GM23338 (cell line): ENCODE results near the gene GJB4. TPM values are rescaled to one million over a fixed set of nuclear protein-coding genes. Genes with fewer than 3 reads are reported as not detected.

Source experiments
- ATAC-seq: fragments of 200-7000 bp; cut with Tn5 transposase; 3 replicates; pipeline ENCODE4 v1.9.1; 2020
- DNase-seq: peaks from one replicate; pipeline ENCODE4 v3.0.0-alpha.2; 2015; ENCODE audit warnings: low spot score
- H2AFZ ChIP-seq: fragments of 200-600 bp; sonication (generic); 2 replicates; pipeline ENCODE4 v1.8.0; 2016; ENCODE audit warnings: antibody characterized with exemption, mild to moderate bottlenecking, moderate library complexity
- H3F3A ChIP-seq: fragments of 200-600 bp; sonication (generic); replicated peaks from 2 replicates; pipeline ENCODE4 v1.8.0; 2017; ENCODE audit warnings: antibody characterized with exemption, mixed run types, low read depth
- H3K27ac ChIP-seq: fragments of 200-600 bp; sonication (generic); 2 replicates; pipeline ENCODE4 v1.6.1; 2016; ENCODE audit warnings: low read depth
- H3K27me3 ChIP-seq: fragments of 200-600 bp; sonication (generic); 2 replicates; pipeline ENCODE4 v1.8.0; 2016; ENCODE audit warnings: mild to moderate bottlenecking, mixed run types, moderate library complexity; ENCODE audit not compliant: insufficient read depth
- H3K36me3 ChIP-seq: fragments of 200-600 bp; sonication (generic); 2 replicates; pipeline ENCODE4 v1.8.0; 2016; ENCODE audit warnings: mild to moderate bottlenecking; ENCODE audit not compliant: insufficient read depth
- H3K4me1 ChIP-seq: fragments of 200-600 bp; sonication (generic); 2 replicates; pipeline ENCODE4 v1.8.0; 2016; ENCODE audit warnings: mild to moderate bottlenecking, moderate library complexity; ENCODE audit not compliant: insufficient read depth
- H3K4me2 ChIP-seq: fragments of 200-600 bp; sonication (generic); 2 replicates; pipeline ENCODE4 v1.7.1; 2017; ENCODE audit warnings: mixed run types
- H3K4me3 ChIP-seq: fragments of 200-600 bp; sonication (generic); 2 replicates; pipeline ENCODE4 v1.6.1; 2016; ENCODE audit warnings: mixed run types
- H3K79me2 ChIP-seq: fragments of 200-600 bp; sonication (generic); replicated peaks from 2 replicates; pipeline ENCODE4 v1.8.0; 2017; ENCODE audit warnings: mild to moderate bottlenecking; ENCODE audit not compliant: insufficient read depth
- H3K9me2 ChIP-seq: fragments of 200-600 bp; sonication (generic); 2 replicates; pipeline ENCODE4 v1.8.0; 2017; ENCODE audit not compliant: insufficient read depth
- H4K20me1 ChIP-seq: fragments of 200-600 bp; sonication (generic); replicated peaks from 2 replicates; pipeline ENCODE4 v1.8.0; 2017; ENCODE audit warnings: mild to moderate bottlenecking; ENCODE audit not compliant: insufficient read depth
- H3K27ac Mint-ChIP-seq: 2 replicates; pipeline ENCODE4 v1.8.0; 2020; ENCODE audit warnings: inconsistent platforms, mild to moderate bottlenecking, moderate library complexity, mixed read lengths
- H3K27me3 Mint-ChIP-seq: 3 replicates; pipeline ENCODE4 v1.8.0; 2022; ENCODE audit warnings: low read depth, mild to moderate bottlenecking, moderate library complexity, mixed read lengths, inconsistent platforms; ENCODE audit not compliant: insufficient read depth, poor library complexity
- H3K36me3 Mint-ChIP-seq: 3 replicates; pipeline ENCODE4 v1.8.0; 2021; ENCODE audit warnings: low read depth, mild to moderate bottlenecking, inconsistent platforms, moderate library complexity, mixed read lengths
- H3K4me1 Mint-ChIP-seq: 3 replicates; pipeline ENCODE4 v1.8.0; 2020; ENCODE audit warnings: mild to moderate bottlenecking, inconsistent platforms, mixed read lengths
- H3K4me3 Mint-ChIP-seq: 3 replicates; pipeline ENCODE4 v1.8.0; 2021; ENCODE audit warnings: moderate library complexity, mild to moderate bottlenecking, inconsistent platforms, mixed read lengths
- H3K9me3 Mint-ChIP-seq: 3 replicates; pipeline ENCODE4 v1.8.0; 2020; ENCODE audit warnings: moderate library complexity, mild to moderate bottlenecking, inconsistent platforms, mixed read lengths
- CREB1 ChIP-seq: fragments of 250-450 bp; sonication (Bioruptor Pico); IDR thresholded peaks from 2 replicates; pipeline ENCODE4 v1.5.0; 2020; ENCODE audit warnings: low read depth, mild to moderate bottlenecking, moderate library complexity
- CTCF ChIP-seq, 2 experiments: fragments of 200-600 bp in 1 of 2; sonication (generic) in 1 of 2; conservative IDR thresholded peaks; 2 replicates each; pipeline versions ENCODE4 v1.5.1 to v1.6.1; 2016 to 2017; ENCODE audit warnings: antibody characterized with exemption in 2 of 2, low read depth in 2 of 2, mild to moderate bottlenecking in 2 of 2, moderate library complexity in 1 of 2
- ETS1 ChIP-seq: IDR thresholded peaks from 2 replicates; pipeline ENCODE4 v1.6.1; 2016; ENCODE audit warnings: antibody characterized with exemption
- EZH2 ChIP-seq: fragments of 200-600 bp; sonication (generic); IDR thresholded peaks from one replicate; pipeline ENCODE4 v1.8.0; 2017; ENCODE audit warnings: antibody characterized with exemption, mild to moderate bottlenecking, low read depth; ENCODE audit not compliant: unreplicated experiment
- EZH2phosphoT487 ChIP-seq: fragments of 200-600 bp; sonication (generic); IDR thresholded peaks from one replicate; pipeline ENCODE4 v1.8.1; 2018; ENCODE audit warnings: antibody characterized with exemption; ENCODE audit not compliant: unreplicated experiment
- JUNB ChIP-seq: IDR thresholded peaks from one replicate; pipeline ENCODE4 v1.6.1; 2016; ENCODE audit warnings: antibody characterized with exemption; ENCODE audit not compliant: unreplicated experiment
- NANOG ChIP-seq: IDR thresholded peaks from 2 replicates; pipeline ENCODE4 v1.6.1; 2016; ENCODE audit warnings: antibody characterized with exemption, borderline replicate concordance
- POLR2AphosphoS5 ChIP-seq: IDR thresholded peaks from 2 replicates; pipeline ENCODE4 v1.6.1; 2016; ENCODE audit warnings: antibody characterized with exemption, low read depth
- REST ChIP-seq: IDR thresholded peaks from one replicate; pipeline ENCODE4 v1.6.1; 2018; ENCODE audit warnings: antibody characterized with exemption; ENCODE audit not compliant: unreplicated experiment
- STAT1 ChIP-seq: IDR thresholded peaks from one replicate; pipeline ENCODE4 v1.6.1; 2016; ENCODE audit warnings: antibody characterized with exemption; ENCODE audit not compliant: unreplicated experiment
- ZNF114 ChIP-seq: fragments of 250-450 bp; sonication (Bioruptor Pico); IDR thresholded peaks from 2 replicates; pipeline ENCODE4 v1.5.0; 2020; ENCODE audit warnings: mild to moderate bottlenecking, moderate library complexity
- ZNF331 ChIP-seq: fragments of 250-450 bp; sonication (Bioruptor Pico); IDR thresholded peaks from 2 replicates; pipeline ENCODE4 v1.5.0; 2020; ENCODE audit warnings: low read depth, mild to moderate bottlenecking, moderate library complexity
- ZNF462 ChIP-seq: fragments of 250-450 bp; sonication (Bioruptor Pico); IDR thresholded peaks from 2 replicates; pipeline ENCODE4 v1.5.0; 2020; ENCODE audit warnings: mild to moderate bottlenecking, moderate library complexity
- polyA plus RNA-seq: library from polyadenylated mRNA; unstranded; fragments of >200 nt; fragmentation: Nextera tagmentation; extraction: Ambion mirVana; gene quantifications from 2 replicates; pipeline ENCODE4 v1.2.1, GENCODE V29; 2016
- total RNA-seq: library from RNA; depleted of rRNA; stranded (reverse); fragments of >200 nt; shearing (Covaris generic); gene quantifications from 2 replicates; pipeline ENCODE4 v1.2.3, GENCODE V29; 2014

The GJB4 gene
- total and polyA plus RNA-seq, 2 experiments from 2014 or later, result 0.07 TPM; not detected in 1

GRCh38 chr1:34739613-34740012 is 19.9 kb upstream of the GJB4 start:
- H3K9me2 ChIP-seq, result no peaks in the 10 kb centered on the region
- Mint-ChIP-seq H3K4me1 (peaks cover 16% of the 10 kb centered on the region), H3K36me3 (no peaks in the 10 kb centered on the region), H3K27me3 (peaks cover 6% of the 10 kb centered on the region), H3K4me3 (no peak overlapping the region), H3K27ac (no peak overlapping the region), H3K9me3 (no peaks in the 10 kb centered on the region; the same call in 2 of the 3 replicates)
- H3K27me3 ChIP-seq, result no peaks in the 10 kb centered on the region
- no peak for DNase-seq
- no peak overlapping the region for H3K4me3 ChIP-seq
- H3F3A ChIP-seq, result no peaks in the 10 kb centered on the region
- ATAC-seq, result peak; percentile 7; the same call in 2 of the 3 replicates
- H3K27ac ChIP-seq, result no peak overlapping the region
- H2AFZ ChIP-seq, result no peak overlapping the region
- H3K36me3 ChIP-seq, result no peaks in the 10 kb centered on the region
- no peaks in the 10 kb centered on the region for H3K79me2 ChIP-seq
- no peak overlapping the region for H3K4me2 ChIP-seq
- H3K4me1 ChIP-seq, result no peaks in the 10 kb centered on the region; the same call in 1 of the 2 replicates
- H4K20me1 ChIP-seq, result no peaks in the 10 kb centered on the region
- TF ChIP-seq ZNF331 (CRISPR knock-in tag) (no peak), EZH2 (no peak), CREB1 (CRISPR knock-in tag) (no peak), POLR2AphosphoS5 (no peak), ETS1 (no peak), JUNB (no peak), NANOG (no peak), REST (no peak), STAT1 (no peak), CTCF (conservative IDR thresholded peaks at IDR 0.05; ENCODE audit: low read depth in 2 of 2) (no peak), EZH2phosphoT487 (no peak), ZNF114 (CRISPR knock-in tag) (no peak), ZNF462 (no peak)
